ENCODE data around the gene NRXN2. TPM values are rescaled to one million over a fixed set of nuclear protein-coding genes. Genes with fewer than 3 reads are reported as not detected.

The NRXN2 gene
- total RNA-seq, 1 donor from 2014 or later, result 3.5 TPM

GRCh38 chr11:64759722-64760719 is 37.0 kb upstream of the NRXN2 start, which contains the start of gene PYGM:
Gene PYGM (minus strand): TSS chr11:64759974. CDS start chr11:64759898, 76 bp downstream.
- intact Hi-C loops (cut with DNase I), result no loop called here

GRCh38 chr11:64759131-64759721 is 36.2 kb upstream of the NRXN2 start:
- peak; percentile 74 for DNase-seq (ENCODE audit: low spot score)
- intact Hi-C loops (cut with DNase I), result no loop called here

More at GRCh38 chr11:64759722-64760719, 37.0 kb upstream of the NRXN2 start, which contains the start of gene PYGM:
- peak; percentile 87 for DNase-seq (ENCODE audit: low spot score)

GRCh38 chr11:64758330-64759079 is 35.5 kb upstream of the NRXN2 start:
- intact Hi-C loops (cut with DNase I), result no loop called here
- DNase-seq (ENCODE audit: low spot score), result peak; percentile 60

GRCh38 chr11:64757549-64758329 is 34.7 kb upstream of the NRXN2 start:
- intact Hi-C loops (cut with DNase I), result no loop called here
- peak; percentile 71 for DNase-seq (ENCODE audit: low spot score)

GRCh38 chr11:64755681-64756361 is 32.8 kb upstream of the NRXN2 start:
- peak; percentile 56 for DNase-seq (ENCODE audit: low spot score)
- intact Hi-C loops (cut with DNase I), result no loop called here

- DNase-seq (ENCODE audit: low spot score), result peak; percentile 63
- intact Hi-C loops (cut with DNase I), result no loop called here
Measured at GRCh38 chr11:64754919-64755662, 32.1 kb upstream of the NRXN2 start.

GRCh38 chr11:64754124-64754918 is 31.3 kb upstream of the NRXN2 start:
- no peak for DNase-seq (ENCODE audit: low spot score)

GRCh38 chr11:64753380-64754123 is 30.6 kb upstream of the NRXN2 start:
- no peak for DNase-seq (ENCODE audit: low spot score)
- intact Hi-C loops (cut with DNase I), result no loop called here

More at GRCh38 chr11:64754124-64754918, 31.3 kb upstream of the NRXN2 start:
- intact Hi-C loops (cut with DNase I), result no loop called here

- intact Hi-C loops (cut with DNase I), result no loop called here
- no peak for DNase-seq (ENCODE audit: low spot score)
Measured at GRCh38 chr11:64753019-64753379, 30.0 kb upstream of the NRXN2 start.

- intact Hi-C loops (cut with DNase I), result no loop called here
- no peak for DNase-seq (ENCODE audit: low spot score)
Measured at GRCh38 chr11:64752175-64752970, 29.4 kb upstream of the NRXN2 start.

GRCh38 chr11:64751580-64751979 is 28.6 kb upstream of the NRXN2 start:
- DNase-seq (ENCODE audit: low spot score), result no peak
- intact Hi-C loops (cut with DNase I), result no loop called here

- intact Hi-C loops (cut with DNase I), result no loop called here
- no peak for DNase-seq (ENCODE audit: low spot score)
Measured at GRCh38 chr11:64751136-64751535, 28.1 kb upstream of the NRXN2 start.

GRCh38 chr11:64750361-64751054 is 27.5 kb upstream of the NRXN2 start:
- DNase-seq (ENCODE audit: low spot score), result no peak
- intact Hi-C loops (cut with DNase I), result no loop called here

GRCh38 chr11:64747961-64748665 is 25.1 kb upstream of the NRXN2 start:
- DNase-seq (ENCODE audit: low spot score), result no peak
- intact Hi-C loops (cut with DNase I), result no loop called here

- intact Hi-C loops (cut with DNase I), result no loop called here
- no peak for DNase-seq (ENCODE audit: low spot score)
Measured at GRCh38 chr11:64746486-64746885, 23.5 kb upstream of the NRXN2 start.

All from cardiac septum (tissue), 1 donor.